HG02623 (cell line): ENCODE results near the gene C1QA.

ENCODE experiments used
- ATAC-seq: cut with Tn5 transposase; IDR thresholded peaks from one replicate; pipeline ENCODE4 v1.9.1; 2021; ENCODE audit warnings: moderate library complexity; ENCODE audit not compliant: unreplicated experiment

The C1QA gene

GRCh38 chr1:22636353-22636752, at the start of gene C1QA:
C1QA (plus strand) TSS chr1:22636628; CDS start chr1:22637617, 989 bp downstream.
- ATAC-seq = no peak

GRCh38 chr1:22587247-22587646, 49.2 kb upstream of the C1QA start:
- ATAC-seq = no peak

GRCh38 chr1:22588899-22589422, 47.5 kb upstream of the C1QA start:
- ATAC-seq = no peak

- no peak for ATAC-seq
These were observed 44.9 kb upstream of the C1QA start for GRCh38 chr1:22591576-22591975.

GRCh38 chr1:22592051-22592450, 44.4 kb upstream of the C1QA start:
- no peak for ATAC-seq

GRCh38 chr1:22592919-22593790, 43.3 kb upstream of the C1QA start:
- no peak for ATAC-seq

GRCh38 chr1:22594396-22594795, 42.0 kb upstream of the C1QA start:
- no peak for ATAC-seq

GRCh38 chr1:22595108-22595507, 41.3 kb upstream of the C1QA start:
- no peak for ATAC-seq

- no peak for ATAC-seq
These were observed 39.0 kb upstream of the C1QA start for GRCh38 chr1:22597301-22597965.

- ATAC-seq = no peak
These were observed 38.4 kb upstream of the C1QA start for GRCh38 chr1:22597996-22598395.

GRCh38 chr1:22598736-22599135, 37.7 kb upstream of the C1QA start:
- no peak for ATAC-seq

GRCh38 chr1:22600071-22600816, 36.2 kb upstream of the C1QA start:
- ATAC-seq = no peak

- ATAC-seq = no peak
These were observed 35.4 kb upstream of the C1QA start for GRCh38 chr1:22600817-22601605.

GRCh38 chr1:22601610-22602009, 34.8 kb upstream of the C1QA start:
- no peak for ATAC-seq

- no peak for ATAC-seq
These were observed 34.2 kb upstream of the C1QA start for GRCh38 chr1:22602060-22602740.

GRCh38 chr1:22606161-22606560, 30.3 kb upstream of the C1QA start:
- ATAC-seq = no peak

GRCh38 chr1:22607154-22607553, 29.3 kb upstream of the C1QA start:
- ATAC-seq = no peak

- ATAC-seq = no peak
These were observed 28.1 kb upstream of the C1QA start for GRCh38 chr1:22608361-22608760.

- no peak for ATAC-seq
These were observed 27.1 kb upstream of the C1QA start for GRCh38 chr1:22609291-22609690.

GRCh38 chr1:22611530-22611947, 24.9 kb upstream of the C1QA start:
- no peak for ATAC-seq
